ENCODE results near the gene PHF21B.

Gene PHF21B

GRCh38 chr22:44834065-44834464 is 175.7 kb downstream of the PHF21B start:
- no peak for DNase-seq

GRCh38 chr22:44831885-44832284 is 177.9 kb downstream of the PHF21B start:
- DNase-seq = no peak

Data from NCI-H748 treated with DMSO at 0.1 percent for 48 hours (cell line).